Measurements from ENCODE around the gene OR10Z1.

- TF ChIP-seq POLR2A (IDR thresholded peaks at IDR 0.05): no peak
- TF ChIP-seq CTCF (IDR thresholded peaks at IDR 0.05): no peak
These were observed 33.1 kb downstream of the OR10Z1 start for GRCh38 chr1:158638146-158638545.

Data from Peyer's patch (tissue), 4 donors.